OCI-LY7 (cell line): ENCODE data around the gene MIER1. TPM values are rescaled to one million over a fixed set of nuclear protein-coding genes. Genes with fewer than 3 reads are reported as not detected.

Source experiments
- BruUV-seq: library from RNA; stranded (reverse); fragments of 400-500 nt; replicated peaks from 2 replicates; lab custom pipeline; 2021; lab: Mats Ljungman, UMichigan
- CTCF ChIA-PET: fragments of 300-600 bp; sonication (Branson Sonifier 250); formaldehyde crosslinking; loops from one replicate; lab custom pipeline; 2022; ENCODE audit warnings: antibody characterized with exemption; ENCODE audit not compliant: unreplicated experiment; lab: Charles Lee
- POLR2A ChIA-PET: fragments of 300-600 bp; sonication (Branson Sonifier 250); formaldehyde crosslinking; loops from one replicate; lab custom pipeline; 2022; ENCODE audit warnings: antibody characterized with exemption; lab: Charles Lee
- DNase-seq: peaks from one replicate; pipeline ENCODE4 v3.0.0-alpha.2; 2015; ENCODE audit warnings: low spot score
- H2AFZ ChIP-seq: fragments of 200-600 bp; sonication (generic), shearing (Covaris generic); 2 replicates; pipeline ENCODE4 v1.6.1; 2014; ENCODE audit warnings: mild to moderate bottlenecking, antibody characterized with exemption, low read length, moderate library complexity
- H3K27ac ChIP-seq: fragments of 200-600 bp; sonication (generic); 2 replicates; pipeline ENCODE4 v1.5.1; 2014; ENCODE audit warnings: mixed run types, low read depth, mild to moderate bottlenecking, moderate library complexity, low read length, inconsistent platforms; ENCODE audit not compliant: poor library complexity, severe bottlenecking
- H3K36me3 ChIP-seq: fragments of 200-600 bp; sonication (generic); 2 replicates; pipeline ENCODE4 v1.6.1; 2014; ENCODE audit warnings: mild to moderate bottlenecking, antibody characterized with exemption, low read length, moderate library complexity, mixed read lengths; ENCODE audit not compliant: insufficient read depth
- H3K4me1 ChIP-seq: fragments of 200-600 bp; sonication (generic); 2 replicates; pipeline ENCODE4 v1.5.1; 2014; ENCODE audit warnings: mild to moderate bottlenecking, low read length; ENCODE audit not compliant: insufficient read depth, poor library complexity, severe bottlenecking
- H3K4me2 ChIP-seq: fragments of 200-600 bp; sonication (generic); 2 replicates; pipeline ENCODE4 v1.6.1; 2014; ENCODE audit warnings: mild to moderate bottlenecking, low read length
- H3K4me3 ChIP-seq: fragments of 200-600 bp; sonication (generic); 2 replicates; pipeline ENCODE4 v1.5.1; 2014; ENCODE audit warnings: mild to moderate bottlenecking, low read depth, low read length; ENCODE audit not compliant: poor library complexity, severe bottlenecking
- H3K79me2 ChIP-seq: fragments of 200-600 bp; sonication (generic); 2 replicates; pipeline ENCODE4 v1.6.1; 2016; ENCODE audit warnings: low read depth, mild to moderate bottlenecking, low read length, moderate library complexity, mixed read lengths; ENCODE audit not compliant: insufficient read depth
- H3K9me2 ChIP-seq: fragments of 200-600 bp; sonication (generic); 2 replicates; pipeline ENCODE4 v1.6.1; 2016; ENCODE audit warnings: mild to moderate bottlenecking, low read length, mixed read lengths; ENCODE audit not compliant: insufficient read depth
- H3K9me3 ChIP-seq: fragments of 200-600 bp; sonication (generic); 2 replicates; pipeline ENCODE4 v1.6.1; 2014; ENCODE audit warnings: mild to moderate bottlenecking, mixed run types, low read length, mixed read lengths
- H4K20me1 ChIP-seq: fragments of 200-600 bp; sonication (generic); 2 replicates; pipeline ENCODE4 v1.6.1; 2014; ENCODE audit warnings: mild to moderate bottlenecking, antibody characterized with exemption, low read length, moderate library complexity, mixed read lengths; ENCODE audit not compliant: insufficient read depth
- EZH2phosphoT487 ChIP-seq: fragments of 200-600 bp; sonication (generic); IDR thresholded peaks from 2 replicates; pipeline ENCODE4 v1.6.1; 2018; ENCODE audit warnings: low read depth, borderline replicate concordance, mild to moderate bottlenecking, mixed run types, antibody characterized with exemption, low read length, moderate library complexity, mixed read lengths
- intact Hi-C: fragments of 100-400 bp; cut with micrococcal nuclease; formaldehyde crosslinking; loops from one replicate; pipeline ENCODE4 v1.10.0; 2022; ENCODE audit not compliant: unreplicated experiment
- total RNA-seq, 2 experiments: library from RNA; depleted of rRNA in 1 of 2; stranded (reverse); fragments of >200 nt in 1 of 2; shearing (Covaris generic) in 1 of 2; gene quantifications; 2 replicates each; pipeline ENCODE4 v1.2.3, GENCODE V29; 2014 to 2022
- TF ChIP-seq, protein P1 (sequence below): fragments of 200-600 bp; sonication (generic); conservative IDR thresholded peaks from 2 replicates; pipeline ENCODE4 v1.5.1; 2014; ENCODE audit warnings: mild to moderate bottlenecking, antibody characterized with exemption, low read length, moderate library complexity, mixed read lengths

The MIER1 gene
- total RNA-seq, 2 experiments from 2014 or later: 24.4 to 45.9 TPM

DNA sequence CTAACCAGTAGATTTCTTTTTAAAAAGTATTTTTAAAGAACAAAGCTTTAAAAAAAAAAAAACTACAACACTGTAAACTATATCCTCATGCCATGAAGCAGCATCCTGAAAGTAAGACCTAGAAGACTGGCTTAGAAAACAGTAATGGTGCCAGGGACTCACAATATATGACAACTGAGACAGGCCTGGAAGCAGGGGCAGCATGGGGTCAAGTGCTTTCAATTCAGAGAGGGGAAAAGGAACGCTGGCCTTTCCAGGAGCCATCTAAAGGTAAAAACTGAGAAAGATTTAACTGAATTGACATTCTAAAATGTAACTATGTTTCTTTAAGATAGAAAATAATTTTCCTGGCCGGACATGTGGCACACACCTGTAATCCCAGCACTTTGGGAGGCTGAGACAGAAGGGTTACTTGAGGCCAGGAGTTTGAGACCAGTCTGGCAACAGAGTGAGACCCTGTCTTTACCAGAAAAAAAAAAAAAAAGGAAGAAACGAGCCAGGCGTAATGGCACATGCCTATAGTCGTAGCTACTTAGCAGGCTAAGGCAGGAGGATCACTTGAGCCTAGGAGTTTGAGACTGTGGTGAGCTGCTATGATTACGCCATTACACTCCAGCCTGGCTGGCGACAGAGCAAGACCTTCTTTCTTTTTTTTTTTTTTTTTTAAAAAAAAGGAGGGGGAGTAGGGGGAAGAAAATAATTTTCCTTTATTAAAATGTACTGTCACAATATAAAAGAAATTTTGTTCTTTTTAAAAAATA, 75.0 kb downstream of the MIER1 start:
- no TSS peak for BruUV-seq
- H3K4me1 ChIP-seq: peaks cover 25% of the 10 kb centered on the region
- H3K4me3 ChIP-seq: no peak overlapping the region
- H3K36me3 ChIP-seq: peaks cover 62% of the 10 kb centered on the region
- intact Hi-C loops: no loop called here
- DNase-seq: no peak
- POLR2A ChIA-PET: interaction anchor here (0.5 to 1.4 kb wide), 11 partner anchors 11 to 1600 kb away, joined by 3 to 6 read pairs (median 3); no protein-coding TSS in a partner anchor
- H3K79me2 ChIP-seq: no peaks in the 10 kb centered on the region
- CTCF ChIA-PET: interaction anchor here (0.6 kb wide), 1 partner anchor 1101 kb away, joined by 3 read pairs; no protein-coding TSS in a partner anchor
- peaks cover 5% of the 10 kb centered on the region; the same call in 1 of the 2 replicates for H3K9me2 ChIP-seq
- H3K9me3 ChIP-seq: no peaks in the 10 kb centered on the region
- H3K27ac ChIP-seq: no peak overlapping the region
- no peaks in the 10 kb centered on the region for H4K20me1 ChIP-seq
- no peak overlapping the region for H2AFZ ChIP-seq
- no peak overlapping the region for H3K4me2 ChIP-seq
- TF ChIP-seq, protein P1, sequence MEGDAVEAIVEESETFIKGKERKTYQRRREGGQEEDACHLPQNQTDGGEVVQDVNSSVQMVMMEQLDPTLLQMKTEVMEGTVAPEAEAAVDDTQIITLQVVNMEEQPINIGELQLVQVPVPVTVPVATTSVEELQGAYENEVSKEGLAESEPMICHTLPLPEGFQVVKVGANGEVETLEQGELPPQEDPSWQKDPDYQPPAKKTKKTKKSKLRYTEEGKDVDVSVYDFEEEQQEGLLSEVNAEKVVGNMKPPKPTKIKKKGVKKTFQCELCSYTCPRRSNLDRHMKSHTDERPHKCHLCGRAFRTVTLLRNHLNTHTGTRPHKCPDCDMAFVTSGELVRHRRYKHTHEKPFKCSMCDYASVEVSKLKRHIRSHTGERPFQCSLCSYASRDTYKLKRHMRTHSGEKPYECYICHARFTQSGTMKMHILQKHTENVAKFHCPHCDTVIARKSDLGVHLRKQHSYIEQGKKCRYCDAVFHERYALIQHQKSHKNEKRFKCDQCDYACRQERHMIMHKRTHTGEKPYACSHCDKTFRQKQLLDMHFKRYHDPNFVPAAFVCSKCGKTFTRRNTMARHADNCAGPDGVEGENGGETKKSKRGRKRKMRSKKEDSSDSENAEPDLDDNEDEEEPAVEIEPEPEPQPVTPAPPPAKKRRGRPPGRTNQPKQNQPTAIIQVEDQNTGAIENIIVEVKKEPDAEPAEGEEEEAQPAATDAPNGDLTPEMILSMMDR: no peak
- TF ChIP-seq EZH2phosphoT487: no peak

DNA sequence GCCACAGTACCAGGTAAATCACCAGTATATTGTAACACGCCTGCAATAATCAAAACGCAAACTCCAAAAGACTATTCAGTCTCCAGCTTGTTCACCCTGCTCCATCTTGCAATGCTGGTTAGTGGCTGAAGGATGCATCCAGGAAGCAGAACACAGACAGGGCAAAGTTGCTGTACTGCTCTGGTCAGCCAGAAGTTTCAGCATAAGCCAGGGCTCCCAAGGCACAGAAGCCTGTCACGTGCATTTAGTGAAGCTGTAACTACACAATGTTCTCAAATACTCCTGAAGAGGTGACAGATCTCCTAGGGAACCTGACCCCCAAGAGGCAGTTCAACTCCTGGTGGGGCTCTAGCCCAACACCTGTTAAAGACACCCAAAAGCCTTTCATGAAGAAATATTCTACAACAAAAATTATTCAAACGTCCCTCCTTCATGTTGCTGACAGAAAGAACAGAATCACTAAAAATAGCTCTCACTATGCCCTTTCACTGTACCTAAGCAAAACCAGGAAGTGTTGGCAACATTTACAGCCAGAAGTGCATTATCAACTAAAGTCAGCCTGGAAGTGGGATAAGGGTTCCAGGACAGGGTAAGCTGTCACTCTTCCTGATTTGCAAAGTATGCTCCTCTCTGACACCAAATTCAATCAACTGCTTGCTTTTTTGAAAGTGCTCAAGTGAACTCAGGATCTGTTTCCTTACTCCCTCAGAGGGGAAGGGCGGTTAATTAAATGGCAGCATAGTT, 77.1 kb downstream of the MIER1 start:
- peaks cover 5% of the 10 kb centered on the region; the same call in 1 of the 2 replicates for H3K9me2 ChIP-seq
- ChIA-PET CTCF (no interaction called here), POLR2A (interaction anchor here (1.0 kb wide), 1 partner anchor 15 kb away, joined by 3 read pairs; no protein-coding TSS in a partner anchor)
- no peak for DNase-seq
- H3K9me3 ChIP-seq: no peaks in the 10 kb centered on the region
- H3K79me2 ChIP-seq: no peaks in the 10 kb centered on the region
- H4K20me1 ChIP-seq: no peaks in the 10 kb centered on the region
- no peak overlapping the region for H3K4me2 ChIP-seq
- H2AFZ ChIP-seq: no peak overlapping the region
- peaks cover 7% of the 10 kb centered on the region for H3K4me1 ChIP-seq
- H3K36me3 ChIP-seq: peaks cover 65% of the 10 kb centered on the region
- no TSS peak for BruUV-seq
- intact Hi-C loops: no loop called here
- TF ChIP-seq EZH2phosphoT487: no peak
- TF ChIP-seq, protein P1: no peak
- no peak overlapping the region for H3K4me3 ChIP-seq
- no peak overlapping the region for H3K27ac ChIP-seq
